ENCODE data around the gene ANO1. TPM values are rescaled to one million over a fixed set of nuclear protein-coding genes. Genes with fewer than 3 reads are reported as not detected.

ANO1 gene
- total RNA-seq, 6 experiments from 2014 or later, result not detected

- Mint-ChIP-seq H3K4me3 (no peak overlapping the region), H3K9me3 (no peaks in the 10 kb centered on the region), H3K4me1 (ENCODE audit: low read depth) (peaks cover 28% of the 10 kb centered on the region), H3K27me3 (ENCODE audit: insufficient read depth) (peaks cover 35% of the 10 kb centered on the region), H3K27ac (no peak overlapping the region), H3K36me3 (ENCODE audit: low read depth) (no peaks in the 10 kb centered on the region)
- DNase-seq, result no peak
- TF ChIP-seq CTCF (IDR thresholded peaks at IDR 0.05), result no peak
Measured at GRCh38 chr11:70230840-70231710, 153.0 kb downstream of the ANO1 start.

GRCh38 chr11:70233034-70233433, 154.9 kb downstream of the ANO1 start:
- H3K4me1 Mint-ChIP-seq (ENCODE audit: low read depth), result peaks cover 28% of the 10 kb centered on the region
- H3K9me3 Mint-ChIP-seq, result no peaks in the 10 kb centered on the region
- no peaks in the 10 kb centered on the region for H3K36me3 Mint-ChIP-seq (ENCODE audit: low read depth)
- H3K27ac Mint-ChIP-seq, result no peak overlapping the region
- no peak overlapping the region for H3K4me3 Mint-ChIP-seq
- no peak for TF ChIP-seq CTCF (IDR thresholded peaks at IDR 0.05)
- DNase-seq, result no peak
- peaks cover 31% of the 10 kb centered on the region for H3K27me3 Mint-ChIP-seq (ENCODE audit: insufficient read depth)

- TF ChIP-seq CTCF (IDR thresholded peaks at IDR 0.05), result no peak
- Mint-ChIP-seq H3K27ac (peak overlapping the region; percentile 58), H3K27me3 (ENCODE audit: insufficient read depth) (peaks cover 26% of the 10 kb centered on the region), H3K4me3 (no peak overlapping the region), H3K9me3 (no peaks in the 10 kb centered on the region), H3K36me3 (ENCODE audit: low read depth) (no peaks in the 10 kb centered on the region), H3K4me1 (ENCODE audit: low read depth) (peaks cover 28% of the 10 kb centered on the region)
- DNase-seq, result peak; percentile 88
Measured at GRCh38 chr11:70233511-70233934, 155.4 kb downstream of the ANO1 start.

- no peak overlapping the region for H3K4me3 Mint-ChIP-seq
- no peak overlapping the region for H3K27ac Mint-ChIP-seq
- H3K4me1 Mint-ChIP-seq (ENCODE audit: low read depth), result peaks cover 28% of the 10 kb centered on the region
- H3K9me3 Mint-ChIP-seq, result no peaks in the 10 kb centered on the region
- DNase-seq, result no peak
- peaks cover 26% of the 10 kb centered on the region for H3K27me3 Mint-ChIP-seq (ENCODE audit: insufficient read depth)
- H3K36me3 Mint-ChIP-seq (ENCODE audit: low read depth), result no peaks in the 10 kb centered on the region
- TF ChIP-seq CTCF (IDR thresholded peaks at IDR 0.05), result no peak
Measured at GRCh38 chr11:70233962-70234361, 155.8 kb downstream of the ANO1 start.

Other genes with a start within 250 kb of the ANO1 start
- 10 to 100 TPM; 25.8 to 32.2 (median 28.1) TPM for gene FADD, start 125.0 kb downstream of the ANO1 start, total RNA-seq (2021; fragmentation: NEBNext Ultra II Directional; extraction: Animal tissue kit (Norgen Biotek cat#: 25700))
- 10 to 100 TPM; 29.4 to 40.0 (median 32.7) TPM for gene PPFIA1, start 192.4 kb downstream of the ANO1 start, total RNA-seq (2021; fragmentation: NEBNext Ultra II Directional; extraction: Animal tissue kit (Norgen Biotek cat#: 25700))

Measured in HFFc6 (cell line).